Activated CD4-positive, alpha-beta T cell treated with anti-CD3 and anti-CD28 coated beads for 36 hours (primary cell): ENCODE results near the gene LZTS2. TPM values are rescaled to one million over a fixed set of nuclear protein-coding genes. Genes with fewer than 3 reads are reported as not detected.

Source experiments
- ATAC-seq: fragments of 200-7000 bp; cut with Tn5 transposase; one replicate; pipeline ENCODE4 v1.10.0; 2021; ENCODE audit warnings: mild to moderate bottlenecking, moderate library complexity
- CTCF ChIA-PET: fragments of 350-600 bp; sonication (Branson Sonifier 250); formaldehyde crosslinking; loops from one replicate; lab custom pipeline; 2021; ENCODE audit warnings: antibody characterized with exemption; lab: Charles Lee
- POLR2A ChIA-PET: fragments of 350-600 bp; sonication (Branson Sonifier 250); formaldehyde crosslinking; loops from one replicate; lab custom pipeline; 2021; ENCODE audit warnings: antibody characterized with exemption, inconsistent platforms; lab: Charles Lee
- DNase-seq: peaks from one replicate; pipeline ENCODE4 v3.0.0-alpha.2; 2020
- H3K27ac Mint-ChIP-seq: one replicate; pipeline ENCODE4 v1.8.0; 2021; ENCODE audit warnings: mixed read lengths
- H3K27me3 Mint-ChIP-seq: one replicate; pipeline ENCODE4 v1.8.0; 2021; ENCODE audit warnings: mixed read lengths
- H3K36me3 Mint-ChIP-seq: one replicate; pipeline ENCODE4 v1.8.0; 2021; ENCODE audit warnings: low read depth, mixed read lengths
- H3K4me1 Mint-ChIP-seq: one replicate; pipeline ENCODE4 v1.8.0; 2021; ENCODE audit warnings: mixed read lengths
- H3K4me3 Mint-ChIP-seq: one replicate; pipeline ENCODE4 v1.8.0; 2021; ENCODE audit warnings: mild to moderate bottlenecking, moderate library complexity, mixed read lengths
- H3K9me3 Mint-ChIP-seq: one replicate; pipeline ENCODE4 v1.8.0; 2021; ENCODE audit warnings: low read depth, mixed read lengths
- intact Hi-C, 2 experiments: fragments of 100-400 bp; cut with DNase I in 1 of 2; cut with micrococcal nuclease in 1 of 2; formaldehyde crosslinking; loops; one replicate each; pipeline versions ENCODE4 v1.14.2 to v1.15.1; 2022 to 2024; cut with DNase I, micrococcal nuclease
- total RNA-seq, 2 experiments: library from RNA; stranded (reverse); gene quantifications; one replicate each; pipeline ENCODE4 v1.2.3, GENCODE V29; 2021

The LZTS2 gene
- total RNA-seq, 2 experiments from 2014 or later: 14.8 to 15.7 TPM

GRCh38 chr10:100986952-100987684, 12.5 kb upstream of the LZTS2 start, which contains the start of the genes MRPL43 and TWNK:
TSS of gene MRPL43 (minus strand) at chr10:100987497. CDS start at chr10:100987443, 54 bp downstream.
TSS of gene TWNK (plus strand) at chr10:100987543. CDS start at chr10:100988211, 668 bp downstream.
- Mint-ChIP-seq H3K36me3 (peaks cover 40% of the 10 kb centered on the region), H3K27me3 (no peaks in the 10 kb centered on the region), H3K9me3 (no peaks in the 10 kb centered on the region), H3K4me3 (peak within 1 kb of the TSS; percentile 100), H3K27ac (peak within 1 kb of the TSS; percentile 94), H3K4me1 (peaks cover 43% of the 10 kb centered on the region)
- CTCF ChIA-PET: interaction anchor here (0.6 to 4.7 kb wide), 8 partner anchors 10 to 854 kb away, joined by 3 to 42 read pairs (median 3); partner anchors contain the start of genes LZTS2 and SEMA4G
- POLR2A ChIA-PET: no interaction called here
- ATAC-seq (peak; percentile 98), DNase-seq (peak; percentile 93)
- intact Hi-C loops: loop anchor here (1.0 kb wide), 9 partner anchors 10 to 601 kb away; partner anchors contain the start of genes PDZD7 (in 2 of the 2), SFXN3 (in 2 of the 2), SLF2 (in 2 of the 2) and DPCD (in 1 of the 2)

GRCh38 chr10:100987685-100988049, 11.9 kb upstream of the LZTS2 start:
- no peaks in the 10 kb centered on the region for H3K9me3 Mint-ChIP-seq
- peaks cover 37% of the 10 kb centered on the region for H3K36me3 Mint-ChIP-seq
- DNase-seq (no peak), ATAC-seq (peak; percentile 22)
- CTCF ChIA-PET: interaction anchor here (0.6 to 4.7 kb wide), 4 partner anchors 10 to 77 kb away, joined by 3 to 42 read pairs (median 3); partner anchors contain the start of gene LZTS2
- H3K4me1 Mint-ChIP-seq: peaks cover 43% of the 10 kb centered on the region
- H3K27me3 Mint-ChIP-seq: no peaks in the 10 kb centered on the region
- intact Hi-C loops: loop anchor here (1.0 kb wide), 9 partner anchors 10 to 601 kb away; partner anchors contain the start of genes PDZD7 (in 2 of the 2), SFXN3 (in 2 of the 2), SLF2 (in 2 of the 2) and DPCD (in 1 of the 2)
- H3K27ac Mint-ChIP-seq: peak overlapping the region; percentile 94
- H3K4me3 Mint-ChIP-seq: peak overlapping the region; percentile 100
- POLR2A ChIA-PET: no interaction called here

- Mint-ChIP-seq H3K4me1 (peaks cover 43% of the 10 kb centered on the region), H3K4me3 (peak overlapping the region; percentile 100), H3K9me3 (no peaks in the 10 kb centered on the region), H3K27me3 (no peaks in the 10 kb centered on the region), H3K27ac (no peak overlapping the region), H3K36me3 (peaks cover 40% of the 10 kb centered on the region)
- POLR2A ChIA-PET: no interaction called here
- intact Hi-C loops: no loop called here
- CTCF ChIA-PET: interaction anchor here (0.6 to 4.7 kb wide), 4 partner anchors 9 to 78 kb away, joined by 3 to 42 read pairs (median 4); partner anchors contain the start of gene LZTS2
- DNase-seq (no peak), ATAC-seq (no peak)
These were observed 11.4 kb upstream of the LZTS2 start for GRCh38 chr10:100988166-100988565.

- intact Hi-C loops: no loop called here
- ATAC-seq (no peak), DNase-seq (no peak)
- POLR2A ChIA-PET: no interaction called here
- no peak overlapping the region for H3K27ac Mint-ChIP-seq
- peaks cover 45% of the 10 kb centered on the region for H3K36me3 Mint-ChIP-seq
- peaks cover 43% of the 10 kb centered on the region for H3K4me1 Mint-ChIP-seq
- CTCF ChIA-PET: interaction anchor here (0.8 to 4.7 kb wide), 2 partner anchors 9 to 54 kb away, joined by 3 to 42 read pairs; partner anchors contain the start of gene LZTS2
- H3K9me3 Mint-ChIP-seq: no peaks in the 10 kb centered on the region
- no peaks in the 10 kb centered on the region for H3K27me3 Mint-ChIP-seq
- H3K4me3 Mint-ChIP-seq: peak overlapping the region; percentile 100
These were observed 10.5 kb upstream of the LZTS2 start for GRCh38 chr10:100989088-100989487.

GRCh38 chr10:100993986-100994708, 5.5 kb upstream of the LZTS2 start:
- no peak for ATAC-seq
- DNase-seq: no peak
- H3K27ac Mint-ChIP-seq: peak overlapping the region; percentile 11
- peaks cover 40% of the 10 kb centered on the region for H3K36me3 Mint-ChIP-seq
- intact Hi-C loops: no loop called here
- CTCF ChIA-PET: interaction anchor here (1.4 kb wide), 1 partner anchor 20 kb away, joined by 3 read pairs; no protein-coding TSS in a partner anchor
- H3K27me3 Mint-ChIP-seq: no peaks in the 10 kb centered on the region
- H3K4me1 Mint-ChIP-seq: peaks cover 34% of the 10 kb centered on the region
- no peak overlapping the region for H3K4me3 Mint-ChIP-seq
- POLR2A ChIA-PET: no interaction called here
- H3K9me3 Mint-ChIP-seq: no peaks in the 10 kb centered on the region

- CTCF ChIA-PET: interaction anchor here (1.4 to 4.5 kb wide), 2 partner anchors 8 to 21 kb away, joined by 3 to 42 read pairs; partner anchors contain the start of genes MRPL43 and TWNK
- peak overlapping the region; percentile 3 for H3K27ac Mint-ChIP-seq
- no peak overlapping the region for H3K4me3 Mint-ChIP-seq
- ATAC-seq (no peak), DNase-seq (no peak)
- POLR2A ChIA-PET: no interaction called here
- intact Hi-C loops: loop anchor here in 1 of 2 experiments (5.0 kb wide), 3 partner anchors 433 to 648 kb away; partner anchors contain the start of gene SCD
- H3K4me1 Mint-ChIP-seq: peaks cover 26% of the 10 kb centered on the region
- no peaks in the 10 kb centered on the region for H3K9me3 Mint-ChIP-seq
- H3K36me3 Mint-ChIP-seq: peaks cover 32% of the 10 kb centered on the region
- no peaks in the 10 kb centered on the region for H3K27me3 Mint-ChIP-seq
These were observed 4.4 kb upstream of the LZTS2 start for GRCh38 chr10:100995181-100995580.

- Mint-ChIP-seq H3K36me3 (peaks cover 18% of the 10 kb centered on the region), H3K27ac (peak overlapping the region; percentile 93), H3K4me1 (peaks cover 20% of the 10 kb centered on the region), H3K9me3 (no peaks in the 10 kb centered on the region), H3K4me3 (peak overlapping the region; percentile 76), H3K27me3 (no peaks in the 10 kb centered on the region)
- peak; percentile 33 for ATAC-seq
- DNase-seq: peak; percentile 68
- intact Hi-C loops: loop anchor here (1.0 to 5.0 kb wide), 6 partner anchors 10 to 650 kb away; partner anchors contain the start of genes MRPL43 (in 2 of the 2), TWNK (in 2 of the 2), SCD (in 1 of the 2) and SEMA4G (in 1 of the 2)
- POLR2A ChIA-PET: interaction anchor here (1.2 kb wide), 1 partner anchor 85 kb away, joined by 4 read pairs; no protein-coding TSS in a partner anchor
- CTCF ChIA-PET: interaction anchor here (0.6 to 4.5 kb wide), 14 partner anchors 9 to 85 kb away, joined by 3 to 73 read pairs (median 4); partner anchors contain the start of genes MRPL43 and TWNK
These were observed 2.8 kb upstream of the LZTS2 start for GRCh38 chr10:100996678-100997359.

GRCh38 chr10:100997360-100998182, 2.0 kb upstream of the LZTS2 start:
- Mint-ChIP-seq H3K27ac (peak overlapping the region; percentile 93), H3K4me1 (peaks cover 20% of the 10 kb centered on the region), H3K4me3 (peak overlapping the region; percentile 76), H3K27me3 (no peaks in the 10 kb centered on the region), H3K36me3 (peaks cover 16% of the 10 kb centered on the region), H3K9me3 (no peaks in the 10 kb centered on the region)
- ATAC-seq: peak; percentile 60
- peak; percentile 87 for DNase-seq
- ChIA-PET CTCF (interaction anchor here (0.6 to 4.5 kb wide), 21 partner anchors 8 to 279 kb away, joined by 3 to 73 read pairs (median 4); partner anchors contain the start of genes KAZALD1, MRPL43, PDZD7 and SFXN3), POLR2A (interaction anchor here (1.2 kb wide), 1 partner anchor 86 kb away, joined by 4 read pairs; no protein-coding TSS in a partner anchor)
- intact Hi-C loops: loop anchor here (1.0 to 5.0 kb wide), 8 partner anchors 10 to 650 kb away; partner anchors contain the start of genes MRPL43 (in 2 of the 2), TWNK (in 2 of the 2), HIF1AN (in 1 of the 2) and SCD (in 1 of the 2)

GRCh38 chr10:100998183-100998990, 1.2 kb upstream of the LZTS2 start:
- intact Hi-C loops: loop anchor here in 1 of 2 experiments (1.0 to 5.0 kb wide), 5 partner anchors 44 to 651 kb away; partner anchors contain the start of genes HIF1AN and SCD
- H3K27ac Mint-ChIP-seq: peak overlapping the region; percentile 81
- ATAC-seq: peak; percentile 45
- H3K9me3 Mint-ChIP-seq: no peaks in the 10 kb centered on the region
- H3K27me3 Mint-ChIP-seq: no peaks in the 10 kb centered on the region
- H3K4me1 Mint-ChIP-seq: peaks cover 20% of the 10 kb centered on the region
- peak overlapping the region; percentile 76 for H3K4me3 Mint-ChIP-seq
- ChIA-PET POLR2A (interaction anchor here (1.2 kb wide), 1 partner anchor 86 kb away, joined by 4 read pairs; no protein-coding TSS in a partner anchor), CTCF (interaction anchor here (0.7 to 4.5 kb wide), 14 partner anchors 9 to 278 kb away, joined by 3 to 73 read pairs (median 4); partner anchors contain the start of genes KAZALD1, MRPL43, PDZD7 and SFXN3)
- peaks cover 11% of the 10 kb centered on the region for H3K36me3 Mint-ChIP-seq
- peak; percentile 86 for DNase-seq
